ENCODE data around the gene ISL2. TPM values are rescaled to one million over a fixed set of nuclear protein-coding genes. Genes with fewer than 3 reads are reported as not detected.

The ISL2 gene
- polyA plus RNA-seq, 3 donors = 0.40 to 2.3 (median 0.52) TPM

- TF ChIP-seq CTCF (IDR thresholded peaks at IDR 0.05) = no peak
- H3K9ac ChIP-seq (ENCODE audit: insufficient read depth, low read length, poor library complexity, severe bottlenecking) = no peak overlapping the region
- WGBS (ENCODE audit: insufficient coverage) = 100% methylated on average over 1 of the region's 3 CpGs
- intact Hi-C loops (cut with micrococcal nuclease) = no loop called here
- no peak overlapping the region for H3K27ac Mint-ChIP-seq
- no peaks in the 10 kb centered on the region for H4K20me1 ChIP-seq (ENCODE audit: insufficient read depth, low read length)
- no peaks in the 10 kb centered on the region for H3K79me2 ChIP-seq (ENCODE audit: insufficient read depth, low read length)
- peaks cover 0 to 2% (median 1%) of the 10 kb centered on the region in 3 donors for H3K27me3 Mint-ChIP-seq (ENCODE audit: low read depth in 3 of 3)
- no peak overlapping the region for H3K4me3 ChIP-seq (replicated peaks in 1 of 3; ENCODE audit: low read depth in 2 of 3, low read length in 3 of 3)
- peaks cover 0 to 7% of the 10 kb centered on the region in 2 donors for H3K36me3 ChIP-seq (replicated peaks in 1 of 2; ENCODE audit: control insufficient read depth in 1 of 2, insufficient read depth in 2 of 2, low read length in 2 of 2)
- no peak overlapping the region for H3K4me3 Mint-ChIP-seq
- no peak for DNase-seq
- no peak overlapping the region for H2AFZ ChIP-seq (ENCODE audit: insufficient read depth, low read depth, low read length, poor library complexity, severe bottlenecking)
- H3K27me3 ChIP-seq (ENCODE audit: control insufficient read depth in 2 of 2, insufficient read depth in 2 of 2, low read length in 2 of 2) = no peaks in the 10 kb centered on the region
- no peaks in the 10 kb centered on the region for H3K9me3 ChIP-seq (replicated peaks in 1 of 2; ENCODE audit: control insufficient read depth in 1 of 2, insufficient read depth in 1 of 2, low read length in 2 of 2)
- peaks cover 16 to 27% of the 10 kb centered on the region in 2 donors for H3K36me3 Mint-ChIP-seq
- H3K4me2 ChIP-seq (replicated peaks; ENCODE audit: extremely low read depth, low read length, poor library complexity, severe bottlenecking) = no peak overlapping the region
- H3K4me1 Mint-ChIP-seq = no peaks in the 10 kb centered on the region
- no peak overlapping the region for H3K27ac ChIP-seq (ENCODE audit: low read depth in 1 of 2, low read length in 2 of 2)
- H3K9me3 Mint-ChIP-seq = no peaks in the 10 kb centered on the region
- no peaks in the 10 kb centered on the region for H3K4me1 ChIP-seq (ENCODE audit: control insufficient read depth in 1 of 2, insufficient read depth in 2 of 2, low read length in 2 of 2)
Observed at GRCh38 chr15:76376029-76376428, 39.5 kb downstream of the ISL2 start.

- Histone ChIP-seq H3K9ac (ENCODE audit: insufficient read depth, low read length, poor library complexity, severe bottlenecking) (no peak overlapping the region), H2AFZ (ENCODE audit: insufficient read depth, low read depth, low read length, poor library complexity, severe bottlenecking) (no peak overlapping the region), H3K4me1 (ENCODE audit: control insufficient read depth in 1 of 2, insufficient read depth in 2 of 2, low read length in 2 of 2) (no peaks in the 10 kb centered on the region), H3K4me3 (replicated peaks in 1 of 3; ENCODE audit: low read depth in 2 of 3, low read length in 3 of 3) (no peak overlapping the region), H4K20me1 (ENCODE audit: insufficient read depth, low read length) (no peaks in the 10 kb centered on the region), H3K36me3 (replicated peaks in 1 of 2; ENCODE audit: control insufficient read depth in 1 of 2, insufficient read depth in 2 of 2, low read length in 2 of 2) (peaks cover 2 to 7% of the 10 kb centered on the region in 2 donors), H3K4me2 (replicated peaks; ENCODE audit: extremely low read depth, low read length, poor library complexity, severe bottlenecking) (no peak overlapping the region), H3K27me3 (ENCODE audit: control insufficient read depth in 2 of 2, insufficient read depth in 2 of 2, low read length in 2 of 2) (no peaks in the 10 kb centered on the region), H3K9me3 (replicated peaks in 1 of 2; ENCODE audit: control insufficient read depth in 1 of 2, insufficient read depth in 1 of 2, low read length in 2 of 2) (no peaks in the 10 kb centered on the region), H3K79me2 (ENCODE audit: insufficient read depth, low read length) (no peaks in the 10 kb centered on the region), H3K27ac (ENCODE audit: low read depth in 1 of 2, low read length in 2 of 2) (no peak overlapping the region)
- Mint-ChIP-seq H3K9me3 (no peaks in the 10 kb centered on the region), H3K4me1 (no peaks in the 10 kb centered on the region), H3K36me3 (peaks cover 16 to 31% of the 10 kb centered on the region in 2 donors), H3K27ac (no peak overlapping the region), H3K4me3 (no peak overlapping the region), H3K27me3 (ENCODE audit: low read depth in 3 of 3) (peaks cover 0 to 2% (median 1%) of the 10 kb centered on the region in 3 donors)
- intact Hi-C loops (cut with micrococcal nuclease) = no loop called here
- 96% methylated on average over 4 of the region's 8 CpGs for WGBS (ENCODE audit: insufficient coverage)
- TF ChIP-seq CTCF (IDR thresholded peaks at IDR 0.05) = no peak
- DNase-seq = no peak
Observed at GRCh38 chr15:76376816-76377215, 40.2 kb downstream of the ISL2 start.
